Adrenal gland (tissue), 5 donors: ENCODE results near the gene UPP1.

Source experiments
- POLR2A ChIP-seq, 2 donors: fragments of 450-650 bp; IDR thresholded peaks; one replicate each; pipeline ENCODE4 v1.6.1; 2017; ENCODE audit warnings: antibody characterized with exemption in 2 of 2, mild to moderate bottlenecking in 2 of 2, moderate library complexity in 1 of 2
- TF ChIP-seq, protein P1 (sequence below), 6 experiments: fragments of 450-650 bp in 4 of 6; fragments of 200-600 bp in 2 of 6; sonication (generic) in 1 of 6; IDR thresholded peaks; 1 replicate in 5 of 6; 2 replicates in 1 of 6; pipeline versions ENCODE4 v1.5.1 to v1.8.0; 2016 to 2021; ENCODE audit warnings: antibody characterized with exemption in 6 of 6, mild to moderate bottlenecking in 2 of 6, moderate library complexity in 1 of 6
- donor health status: DM: no; HTN: no; CAD: no.

DNA sequence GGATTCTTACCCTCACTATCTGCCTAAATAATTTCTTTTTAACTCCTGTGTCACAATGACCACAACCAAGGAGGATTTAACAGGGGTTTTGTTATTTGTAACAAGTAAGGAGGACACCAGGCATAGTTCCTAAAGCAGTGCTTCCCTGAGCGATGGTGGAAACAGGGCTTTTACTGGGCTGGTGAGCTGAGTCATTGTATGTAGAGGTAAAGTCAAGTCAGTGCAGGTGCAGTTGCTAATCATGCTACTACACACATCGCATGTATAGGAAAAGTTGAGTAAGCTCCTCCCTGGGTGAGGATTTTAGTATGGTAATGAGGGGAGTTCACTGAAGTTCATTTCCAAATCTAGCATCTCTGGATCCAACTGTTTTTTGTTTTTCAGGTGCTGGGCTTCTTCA is 59.2 kb downstream of the UPP1 start:
- TF ChIP-seq, protein P1, sequence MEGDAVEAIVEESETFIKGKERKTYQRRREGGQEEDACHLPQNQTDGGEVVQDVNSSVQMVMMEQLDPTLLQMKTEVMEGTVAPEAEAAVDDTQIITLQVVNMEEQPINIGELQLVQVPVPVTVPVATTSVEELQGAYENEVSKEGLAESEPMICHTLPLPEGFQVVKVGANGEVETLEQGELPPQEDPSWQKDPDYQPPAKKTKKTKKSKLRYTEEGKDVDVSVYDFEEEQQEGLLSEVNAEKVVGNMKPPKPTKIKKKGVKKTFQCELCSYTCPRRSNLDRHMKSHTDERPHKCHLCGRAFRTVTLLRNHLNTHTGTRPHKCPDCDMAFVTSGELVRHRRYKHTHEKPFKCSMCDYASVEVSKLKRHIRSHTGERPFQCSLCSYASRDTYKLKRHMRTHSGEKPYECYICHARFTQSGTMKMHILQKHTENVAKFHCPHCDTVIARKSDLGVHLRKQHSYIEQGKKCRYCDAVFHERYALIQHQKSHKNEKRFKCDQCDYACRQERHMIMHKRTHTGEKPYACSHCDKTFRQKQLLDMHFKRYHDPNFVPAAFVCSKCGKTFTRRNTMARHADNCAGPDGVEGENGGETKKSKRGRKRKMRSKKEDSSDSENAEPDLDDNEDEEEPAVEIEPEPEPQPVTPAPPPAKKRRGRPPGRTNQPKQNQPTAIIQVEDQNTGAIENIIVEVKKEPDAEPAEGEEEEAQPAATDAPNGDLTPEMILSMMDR (IDR thresholded peaks at IDR 0.05), result no peak
- no peak for TF ChIP-seq POLR2A (IDR thresholded peaks at IDR 0.05)
